GM12891 (cell line): ENCODE data around the gene RNF146.

Experiments
- PAX5 ChIP-seq: IDR thresholded peaks from 2 replicates; pipeline ENCODE4 v1.6.1; 2011; ENCODE audit warnings: low read length, moderate library complexity, mild to moderate bottlenecking; ENCODE audit not compliant: insufficient read depth, severe bottlenecking
- POLR2A ChIP-seq: IDR thresholded peaks from 2 replicates; pipeline ENCODE4 v1.6.1; 2011; ENCODE audit warnings: low read depth, low read length, control low read depth
- POLR2AphosphoS5 ChIP-seq: IDR thresholded peaks from 2 replicates; pipeline ENCODE4 v1.6.1; 2011; ENCODE audit warnings: low read depth, low read length, control low read depth
- SPI1 ChIP-seq: IDR thresholded peaks from 2 replicates; pipeline ENCODE4 v1.6.1; 2011; ENCODE audit warnings: low read depth, low read length, control low read depth
- TAF1 ChIP-seq: IDR thresholded peaks from 2 replicates; pipeline ENCODE4 v1.6.1; 2011; ENCODE audit warnings: low read depth, low read length, control low read depth

GRCh38 chr6:127276331-127276730, 9.7 kb downstream of the RNF146 start:
- TF ChIP-seq POLR2AphosphoS5 (no peak), POLR2A (no peak), PAX5 (no peak), TAF1 (no peak), SPI1 (no peak)
